Esophagus muscularis mucosa (tissue), 4 donors: Measurements from ENCODE around the gene TMTC2.

Source experiments
- CTCF ChIP-seq, 3 experiments: fragments of 200-600 bp in 2 of 3; fragments of 450-650 bp in 1 of 3; sonication (generic) in 2 of 3; IDR thresholded peaks; one replicate each; pipeline ENCODE4 v1.5.1; 2017 to 2019; ENCODE audit warnings: antibody characterized with exemption in 3 of 3, mild to moderate bottlenecking in 2 of 3, moderate library complexity in 1 of 3
- EP300 ChIP-seq: sonication (generic); formaldehyde crosslinking; IDR thresholded peaks from one replicate; pipeline ENCODE4 v1.6.1; 2017; ENCODE audit warnings: antibody characterized with exemption
- POLR2A ChIP-seq: fragments of 450-650 bp; IDR thresholded peaks from one replicate; pipeline ENCODE4 v1.6.1; 2017; ENCODE audit warnings: antibody characterized with exemption, moderate library complexity, mild to moderate bottlenecking, low read depth
- POLR2AphosphoS5 ChIP-seq, 2 donors: sonication (generic); formaldehyde crosslinking; IDR thresholded peaks; one replicate each; pipeline ENCODE4 v1.6.1; 2017; ENCODE audit warnings: antibody characterized with exemption in 2 of 2

GRCh38 chr12:82968631-82969367, 282.1 kb downstream of the TMTC2 start:
- TF ChIP-seq CTCF (IDR thresholded peaks at IDR 0.05), result no peak
- TF ChIP-seq POLR2A, result no peak
- no peak for TF ChIP-seq EP300
- no peak for TF ChIP-seq POLR2AphosphoS5 (IDR thresholded peaks at IDR 0.05)
